HL-60/S4 treated with phorbol 12-myristate 13-acetate at 8.2 ng/mL for 4 days and 3 days (cell line): ENCODE results near the gene SMURF1.

ENCODE experiments used
- in situ Hi-C: fragments of 300-500 bp; cut with MboI; formaldehyde crosslinking; loops from 2 replicates; pipeline ENCODE4 v1.15.0; 2022; ENCODE audit warnings: low sequenced_read_pairs

Gene SMURF1

GRCh38 chr7:99031496-99031895 lies 112.4 kb downstream of the SMURF1 start:
- in situ Hi-C loops = no loop called here

DNA sequence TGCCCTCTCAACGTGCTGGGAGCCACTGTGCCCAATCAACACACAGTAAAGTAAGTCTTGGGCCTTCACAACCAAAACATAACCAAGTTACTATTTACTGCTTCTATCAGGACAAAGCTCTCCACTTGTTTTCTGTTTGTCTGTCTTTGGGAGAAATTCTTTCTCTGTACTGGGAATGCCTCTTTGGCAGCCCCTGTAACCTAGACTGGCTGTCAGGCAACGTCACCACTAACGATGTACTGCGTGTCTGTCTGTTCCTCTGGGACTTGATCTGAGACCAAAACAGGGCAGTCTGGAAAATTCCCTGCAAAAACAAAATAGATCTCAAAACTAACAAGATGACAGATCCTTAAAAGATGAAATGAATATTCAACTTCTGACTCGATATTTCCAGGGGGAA lies 113.0 kb downstream of the SMURF1 start:
- in situ Hi-C loops = no loop called here

GRCh38 chr7:99030457-99030856 lies 113.5 kb downstream of the SMURF1 start:
- in situ Hi-C loops = no loop called here

DNA sequence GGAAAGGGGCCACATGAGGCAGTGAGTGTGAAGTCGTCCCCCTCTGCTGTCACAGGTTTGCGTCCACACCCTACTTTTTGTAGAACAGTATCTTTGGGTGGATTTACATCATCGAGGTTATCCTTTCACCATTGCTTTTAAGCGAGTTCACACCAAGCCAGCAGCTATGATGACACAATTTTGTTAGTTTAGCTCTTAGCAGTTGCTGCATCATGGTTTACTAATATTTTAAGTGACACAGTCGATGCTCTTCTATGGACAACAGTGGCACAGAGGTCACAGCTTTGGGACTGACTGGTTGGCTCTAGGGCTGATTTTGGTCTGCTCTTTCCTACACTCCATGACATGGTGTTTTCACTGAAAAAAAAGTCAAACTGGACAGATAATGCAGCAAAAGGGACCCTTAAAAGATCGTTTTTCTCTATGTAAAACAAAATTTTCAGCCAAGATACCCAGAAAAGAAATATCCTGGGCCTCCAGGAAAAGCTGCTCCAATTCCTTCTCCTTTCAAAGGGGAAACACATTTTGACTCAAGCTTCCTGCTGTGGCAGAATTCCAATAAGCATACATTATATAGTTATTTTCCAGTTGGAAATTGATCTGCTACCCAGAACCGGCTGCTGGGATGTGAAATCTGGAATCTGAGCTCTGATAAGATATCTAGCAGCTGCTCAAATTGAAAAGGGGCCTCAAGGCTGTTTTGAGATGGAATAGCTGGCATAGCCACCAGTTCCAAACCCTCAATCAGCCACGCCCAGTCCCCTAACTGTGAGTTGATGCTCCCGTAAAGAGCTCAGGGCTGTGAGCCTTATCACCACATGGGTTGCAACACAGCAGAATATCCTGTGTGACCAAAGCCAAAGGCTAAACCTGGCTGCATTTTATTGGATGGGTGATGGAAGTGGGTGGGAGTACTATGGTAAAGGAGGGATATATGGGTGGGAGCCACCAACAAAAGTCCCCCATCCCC lies 114.2 kb downstream of the SMURF1 start:
- in situ Hi-C loops = no loop called here

DNA sequence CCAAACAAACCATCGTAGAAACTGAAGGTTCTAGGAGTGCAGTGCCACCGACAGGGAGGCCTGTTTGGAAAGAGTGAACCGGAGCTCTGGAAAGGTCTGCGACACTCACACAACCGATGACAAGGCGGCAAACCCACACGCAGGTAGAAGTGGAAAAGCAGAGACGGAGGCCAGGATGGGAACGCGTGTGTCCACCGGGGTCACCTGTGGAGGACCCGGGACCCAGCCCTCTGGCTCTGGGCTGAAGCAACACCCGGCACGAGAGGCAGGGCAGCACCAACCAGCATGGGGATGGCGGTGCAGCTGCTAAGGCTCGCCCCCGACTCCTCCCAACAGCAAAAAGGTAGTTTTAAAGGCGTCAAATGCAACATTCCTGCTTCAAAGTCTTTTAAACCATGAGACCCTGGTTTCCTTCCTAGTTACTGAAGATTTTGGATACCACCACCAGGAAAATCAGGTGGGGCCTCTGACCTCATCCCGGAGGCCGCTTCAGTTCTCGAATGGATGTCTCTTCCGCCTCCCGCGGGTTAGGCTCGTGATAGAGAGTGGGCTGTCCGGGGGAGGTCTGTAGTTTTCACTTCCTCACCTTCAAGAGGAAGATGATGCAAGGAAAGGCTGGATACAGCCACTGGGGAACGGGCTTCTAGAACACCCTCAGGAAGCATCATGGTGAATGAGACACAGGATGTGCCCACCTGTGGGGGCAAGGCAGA lies 115.5 kb downstream of the SMURF1 start:
- in situ Hi-C loops = no loop called here

- in situ Hi-C loops = no loop called here
Measured at GRCh38 chr7:99027841-99028240, 116.1 kb downstream of the SMURF1 start.

DNA sequence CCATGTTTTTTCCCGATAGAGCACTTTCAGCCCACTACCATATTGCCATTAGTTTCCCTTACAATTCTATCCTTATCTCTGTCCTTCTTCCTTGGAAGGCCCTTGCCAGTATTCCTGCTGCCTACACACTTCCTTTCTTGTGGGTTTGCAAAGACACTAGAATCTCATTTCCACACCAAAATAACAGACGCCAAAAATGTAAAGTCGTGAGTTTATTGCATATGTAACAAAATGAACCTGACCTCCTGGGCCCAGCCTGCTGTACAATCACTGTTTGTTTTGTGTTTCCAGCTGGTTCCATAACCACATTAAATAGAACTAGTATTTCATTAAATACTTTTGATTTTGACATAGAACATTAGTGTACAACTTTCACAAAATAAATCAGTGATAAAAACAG lies 116.7 kb downstream of the SMURF1 start:
- in situ Hi-C loops = no loop called here

GRCh38 chr7:99024066-99024465 lies 119.8 kb downstream of the SMURF1 start:
- in situ Hi-C loops = no loop called here

DNA sequence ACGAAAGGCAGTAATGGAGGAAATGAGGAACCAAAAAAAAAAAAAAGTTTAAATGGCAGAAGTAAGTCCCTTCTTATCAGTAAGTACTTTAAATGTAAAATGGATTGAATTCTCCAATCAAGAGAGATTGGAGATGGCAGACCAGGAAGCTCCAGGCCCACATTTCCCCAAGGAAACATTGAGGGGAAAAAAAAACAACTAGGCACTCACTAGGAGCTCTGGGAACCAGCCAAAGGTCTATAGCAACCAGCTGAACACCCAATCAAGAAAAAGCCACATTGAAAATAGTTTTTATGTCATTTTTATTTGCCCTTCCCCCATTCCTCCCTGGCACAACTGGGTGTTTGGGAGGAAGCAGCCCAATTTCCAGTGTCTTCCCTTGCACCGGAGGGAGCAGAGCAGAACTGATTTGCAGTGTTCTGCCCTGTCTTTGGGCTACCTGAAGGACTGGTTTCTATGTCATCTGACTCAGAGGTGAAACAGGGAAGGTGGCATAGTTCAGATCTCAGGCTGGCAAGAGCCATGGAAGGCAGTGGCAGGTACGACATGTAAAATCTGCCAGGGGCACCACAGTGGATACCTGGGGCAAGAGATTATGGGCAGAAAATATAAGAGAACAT lies 121.9 kb downstream of the SMURF1 start:
- in situ Hi-C loops = no loop called here

DNA sequence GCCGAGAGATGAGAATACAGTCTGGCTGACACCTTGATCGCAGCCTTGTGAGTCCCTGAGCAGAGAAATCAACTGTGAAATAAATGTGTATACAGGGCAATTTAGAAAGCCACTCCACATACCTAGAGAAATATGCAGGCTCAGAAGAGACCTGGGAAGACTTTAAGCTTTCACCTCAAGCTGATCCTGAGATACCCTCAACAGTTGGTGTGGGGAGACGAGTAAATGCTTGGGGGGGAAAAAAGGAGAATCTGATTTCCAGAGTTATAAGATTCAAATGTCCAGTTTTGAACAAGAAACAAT lies 123.5 kb downstream of the SMURF1 start:
- in situ Hi-C loops = no loop called here

DNA sequence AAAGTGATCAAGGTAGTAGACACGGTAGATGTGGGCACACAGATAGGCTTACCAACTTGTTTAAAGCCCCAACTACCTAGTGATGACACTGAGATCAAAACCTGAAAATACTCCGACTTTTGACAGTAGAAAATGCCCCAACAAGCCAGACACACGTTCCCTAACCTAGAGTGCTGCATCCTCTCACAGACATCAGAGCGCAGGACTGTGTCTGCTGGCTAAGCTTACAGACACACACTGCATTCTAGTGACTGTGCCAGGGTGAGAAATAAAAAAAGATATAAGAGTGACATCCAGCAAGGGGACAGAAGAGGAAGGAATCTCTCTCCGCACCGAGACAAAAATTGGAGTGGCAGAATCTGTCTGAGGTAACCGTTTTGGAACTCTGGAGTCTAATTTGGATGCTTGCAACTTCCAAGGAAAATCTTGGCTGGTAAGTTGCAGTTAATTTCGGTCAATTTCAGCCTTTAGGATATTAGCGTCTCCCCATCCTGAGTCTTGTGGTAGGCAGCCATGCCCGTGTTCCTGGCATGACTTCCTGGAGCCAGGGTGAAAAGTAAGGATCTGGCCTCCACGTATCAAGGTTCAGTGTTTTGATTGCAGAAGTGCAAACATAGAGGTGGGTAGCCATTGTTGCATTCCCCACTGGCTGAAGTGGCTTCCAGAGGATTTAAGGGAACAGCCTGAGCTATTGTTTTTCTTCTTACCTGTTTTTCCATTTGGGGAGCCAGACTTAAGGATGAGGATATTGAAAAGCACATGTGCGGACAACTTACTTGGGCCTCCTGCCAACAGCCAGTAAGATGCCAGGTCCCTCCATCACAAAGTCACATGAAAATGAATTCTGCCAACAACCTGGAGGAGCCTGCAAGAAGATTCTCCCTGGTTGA lies 124.1 kb downstream of the SMURF1 start:
- in situ Hi-C loops = no loop called here

DNA sequence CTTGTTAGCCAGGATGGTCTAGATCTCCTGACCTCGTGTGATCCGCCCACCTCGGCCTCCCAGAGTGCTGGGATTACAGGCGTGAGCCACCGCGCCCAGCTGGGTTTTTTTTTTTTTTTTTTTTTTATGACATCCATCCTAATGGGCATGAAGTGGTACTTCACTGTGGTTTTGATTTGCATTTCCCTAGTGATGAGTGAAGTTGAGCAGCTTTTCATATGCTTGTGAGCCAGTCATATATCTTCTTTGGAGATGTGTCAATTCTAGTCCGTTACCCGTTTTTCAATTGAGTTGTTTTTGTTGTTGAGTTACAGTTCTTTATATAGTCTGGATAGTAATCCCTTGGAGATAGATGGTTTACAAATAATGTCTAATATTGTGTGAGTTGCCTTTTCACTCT lies 127.7 kb downstream of the SMURF1 start:
- in situ Hi-C loops = no loop called here

DNA sequence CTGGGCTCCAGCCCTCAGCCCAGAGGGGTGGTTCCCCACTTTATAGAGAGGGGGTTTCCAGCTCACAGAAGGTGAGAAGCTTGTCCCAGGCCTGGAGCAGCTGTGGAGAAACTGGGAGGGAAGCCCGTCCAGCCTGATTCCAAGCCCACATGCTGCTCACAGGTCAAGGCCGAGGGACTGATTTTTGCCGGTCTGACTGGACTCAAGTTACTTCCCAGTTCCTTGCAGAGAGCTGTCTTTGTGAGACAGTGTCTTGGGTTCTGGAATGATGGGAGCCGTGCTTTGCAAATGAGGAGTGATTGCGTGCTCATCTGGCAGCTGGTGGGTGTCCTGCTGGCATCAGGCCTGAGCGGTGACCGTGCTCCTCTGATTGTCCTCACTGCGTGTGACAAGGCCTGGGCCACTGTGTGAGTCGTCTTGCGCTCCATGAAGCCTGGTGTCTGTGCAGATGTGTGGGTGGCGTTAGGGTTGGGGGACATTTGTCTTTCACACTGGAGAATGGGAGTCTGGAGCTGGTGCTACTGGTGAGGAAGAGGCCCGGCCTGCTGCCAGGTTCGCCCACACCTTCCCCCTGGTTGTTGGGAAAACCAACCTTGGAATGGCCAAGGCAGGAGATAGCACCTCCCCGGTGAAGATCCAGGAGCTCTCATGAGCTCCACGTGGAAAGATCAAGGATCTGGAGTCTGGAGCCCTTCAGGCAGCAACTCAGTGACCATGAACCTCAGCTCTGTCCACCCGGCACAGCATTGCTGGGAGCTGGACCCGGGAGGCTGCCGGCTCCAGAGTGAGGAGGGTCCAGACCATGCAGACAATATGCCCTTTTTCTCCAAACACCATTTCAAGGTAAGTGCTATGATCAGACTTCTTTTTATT lies 129.6 kb downstream of the SMURF1 start:
- in situ Hi-C loops = no loop called here

DNA sequence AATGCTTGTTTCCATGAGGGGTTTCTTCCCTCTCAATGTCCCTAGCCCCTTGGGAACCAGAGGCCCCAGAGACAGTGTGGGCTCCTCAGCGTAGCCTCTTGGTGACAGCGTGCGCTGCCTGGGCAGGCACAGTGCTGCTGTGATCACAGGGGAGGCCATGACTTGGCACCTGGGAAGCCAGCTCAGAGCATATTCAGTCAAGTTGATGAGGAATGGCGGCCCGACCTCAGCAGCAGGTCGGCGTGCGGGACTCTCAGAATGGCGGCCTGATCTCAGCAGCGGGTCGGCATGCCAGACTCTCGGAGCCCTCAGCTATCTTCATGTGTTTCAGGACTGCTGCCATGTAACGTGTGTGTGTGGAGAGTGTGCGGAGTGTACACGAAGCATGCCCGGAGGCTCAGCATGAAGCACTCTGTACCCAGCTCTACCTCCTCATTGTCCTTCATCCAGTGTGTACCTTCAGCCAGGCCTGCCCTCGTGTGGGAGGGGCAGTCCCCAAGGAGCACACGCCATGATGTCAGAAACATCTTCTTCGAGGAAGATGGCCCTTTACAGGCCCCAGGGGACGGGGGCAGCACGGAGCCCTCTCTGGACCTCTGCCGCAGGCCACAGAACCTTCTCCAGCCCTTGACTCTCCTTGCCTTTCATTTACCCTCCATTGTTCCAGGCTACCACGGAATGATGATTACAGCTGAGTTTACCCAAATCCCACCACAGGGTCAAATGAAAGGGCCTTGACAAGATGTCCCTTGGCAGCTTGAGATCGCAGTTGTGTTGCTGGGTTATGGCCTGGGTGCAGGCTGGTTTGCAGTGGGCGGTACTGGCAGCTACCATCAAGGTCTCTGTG lies 130.4 kb downstream of the SMURF1 start:
- in situ Hi-C loops = no loop called here

DNA sequence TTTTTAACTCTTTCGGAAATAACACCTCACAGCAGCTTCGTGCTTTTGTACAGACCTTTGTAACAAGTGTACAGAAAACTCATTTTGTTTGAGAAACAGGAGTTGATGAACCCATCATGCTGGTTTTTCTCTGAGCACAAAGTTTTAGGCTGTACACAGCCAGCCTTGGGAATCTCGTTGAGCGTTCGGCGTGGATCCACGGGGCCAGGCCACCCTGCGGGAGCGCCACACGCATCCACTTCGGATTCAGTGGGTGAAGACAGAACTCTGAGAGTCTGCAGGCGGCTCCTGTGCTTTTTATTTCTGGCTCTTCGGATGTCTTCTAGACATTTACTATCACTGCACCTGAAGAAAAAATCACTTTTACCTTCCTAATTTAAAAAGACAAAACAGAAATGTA lies 131.2 kb downstream of the SMURF1 start:
- in situ Hi-C loops = no loop called here

DNA sequence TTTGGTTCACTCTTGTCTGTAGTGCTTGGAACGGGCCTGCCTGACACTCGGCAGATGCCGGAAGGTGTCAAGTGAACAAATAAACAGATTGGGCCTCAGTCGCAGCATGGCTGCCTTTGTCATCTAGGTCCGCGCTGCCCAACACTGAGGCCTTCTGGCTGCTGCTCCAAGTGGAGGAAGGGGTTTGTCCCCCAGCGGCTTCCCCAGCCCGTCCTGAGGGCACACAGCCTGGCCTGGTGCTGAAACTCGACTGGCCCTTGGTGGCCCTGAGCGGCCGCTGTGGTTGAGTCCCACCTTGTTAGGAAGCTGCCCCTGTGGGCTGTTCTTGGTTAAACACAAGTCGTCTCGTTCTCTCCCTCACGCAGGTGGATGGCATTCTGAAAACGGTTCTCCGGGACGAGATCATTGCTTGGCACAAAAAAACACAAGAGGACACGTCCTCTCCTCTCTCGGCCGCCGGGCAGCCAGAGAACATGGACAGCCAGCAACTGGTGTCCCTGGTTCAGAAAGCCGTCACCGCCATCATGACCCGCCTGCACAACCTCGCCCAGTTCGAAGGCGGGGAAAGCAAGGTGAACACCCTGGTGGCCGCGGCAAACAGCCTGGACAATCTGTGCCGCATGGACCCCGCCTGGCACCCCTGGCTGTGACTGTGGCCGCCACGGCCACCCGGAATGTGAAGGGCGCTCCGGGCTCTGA lies 132.1 kb downstream of the SMURF1 start:
- in situ Hi-C loops = no loop called here

DNA sequence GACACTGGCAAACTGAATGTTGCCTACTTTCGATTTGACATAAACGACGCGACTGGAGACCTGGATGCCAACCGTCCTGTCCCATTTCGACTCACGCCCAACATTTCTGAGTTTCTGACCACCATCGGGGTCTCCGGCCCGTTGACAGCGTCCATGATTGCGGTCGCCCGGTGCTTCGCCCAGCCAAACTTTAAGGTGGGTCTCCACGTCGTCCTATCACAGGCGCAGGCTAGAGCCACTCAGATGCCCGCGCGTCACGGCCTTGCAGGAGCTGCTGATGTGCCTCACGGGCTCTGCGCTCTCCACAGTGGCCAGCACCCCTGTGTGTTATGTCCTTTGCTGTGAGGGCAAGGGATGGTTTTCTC lies 132.6 kb downstream of the SMURF1 start:
- in situ Hi-C loops = no loop called here

GRCh38 chr7:99010281-99010680 lies 133.6 kb downstream of the SMURF1 start:
- in situ Hi-C loops = no loop called here
